ENCODE measurements around the gene CILP.

- TF ChIP-seq TAF1 (IDR thresholded peaks at IDR 0.05; ENCODE audit: borderline replicate concordance, insufficient read depth, low read length), result no peak
- no peak for TF ChIP-seq POLR2AphosphoS5 (IDR thresholded peaks at IDR 0.05; ENCODE audit: low read depth, low read length)
- no peak for TF ChIP-seq REST (IDR thresholded peaks at IDR 0.05; ENCODE audit: insufficient read depth in 1 of 2, low read depth in 2 of 2, low read length in 2 of 2)
- TF ChIP-seq FOXP2 (optimal IDR thresholded peaks at IDR 0.05; ENCODE audit: borderline replicate concordance, extremely low read depth, extremely low read length, insufficient read depth), result no peak
- TF ChIP-seq SIN3A (IDR thresholded peaks at IDR 0.05; ENCODE audit: borderline replicate concordance, insufficient read depth, low read length), result no peak
These were observed 47.3 kb upstream of the CILP start for GRCh38 chr15:65258375-65259262.
